Uterus (tissue), 2 donors: ENCODE data around the gene CEP112.

Experiments
- CTCF ChIP-seq, 4 experiments: fragments of 200-600 bp in 2 of 4; fragments of 450-650 bp in 2 of 4; sonication (generic) in 2 of 4; IDR thresholded peaks; one replicate each; pipeline ENCODE4 v1.5.1; 2016 to 2019; ENCODE audit warnings: antibody characterized with exemption in 4 of 4, mild to moderate bottlenecking in 2 of 4, moderate library complexity in 1 of 4
- POLR2A ChIP-seq, 2 donors: fragments of 450-650 bp; IDR thresholded peaks; one replicate each; pipeline ENCODE4 v1.6.1; 2016; ENCODE audit warnings: antibody characterized with exemption in 2 of 2, mild to moderate bottlenecking in 1 of 2, moderate library complexity in 1 of 2

- TF ChIP-seq POLR2A (IDR thresholded peaks at IDR 0.05): no peak
- TF ChIP-seq CTCF (IDR thresholded peaks at IDR 0.05): no peak
Measured at GRCh38 chr17:66227212-66228045, 35.5 kb upstream of the CEP112 start.
